Measurements from ENCODE around the gene PCARE. TPM values are rescaled to one million over a fixed set of nuclear protein-coding genes. Genes with fewer than 3 reads are reported as not detected.

Gene PCARE
- total and polyA plus RNA-seq, 2 of the 8 experiments (the other 6 are each of a cell fraction or from before 2014, with no cell fraction given), result not detected

DNA sequence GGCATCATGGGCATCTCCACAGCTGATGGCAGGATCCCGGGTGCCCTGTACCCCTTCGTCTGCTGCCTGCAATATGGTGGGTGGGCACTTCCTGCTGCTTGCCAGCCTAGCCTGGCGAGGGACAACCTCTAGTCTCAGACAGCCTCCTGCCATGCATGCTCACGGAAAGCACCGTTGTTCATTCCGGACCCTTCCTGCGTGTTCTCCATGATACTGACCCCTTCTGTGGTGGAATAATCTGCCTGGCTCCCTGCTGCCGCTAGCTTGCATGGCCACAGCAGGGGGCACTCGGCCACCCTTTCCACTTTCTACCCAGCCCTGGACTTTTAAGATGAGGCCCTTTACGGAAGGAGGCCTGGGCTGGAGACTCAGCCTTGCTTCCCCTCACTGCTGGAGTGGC is 12.0 kb downstream of the PCARE start:
- Histone ChIP-seq H4K8ac (ENCODE audit: extremely low read depth, insufficient read depth, low read length) (peak overlapping the region; percentile 1; the same call in 1 of the 2 replicates), H4K20me1 (replicated peaks in 1 of 2; ENCODE audit: control insufficient read depth in 1 of 2, insufficient read depth in 2 of 2, low read length in 2 of 2) (no peaks in the 10 kb centered on the region), H2AFZ (ENCODE audit: low read length) (no peak overlapping the region), H3K4me1 (replicated peaks in 1 of 4; ENCODE audit: control insufficient read depth in 3 of 4, insufficient read depth in 4 of 4, low read length in 3 of 4) (peaks cover 1 to 13% (median 5%) of the 10 kb centered on the region in 4 experiments), H2BK15ac (ENCODE audit: low read length) (no peak overlapping the region), H2BK12ac (ENCODE audit: low read depth, low read length) (no peak overlapping the region), H2BK5ac (ENCODE audit: low read depth, low read length) (no peak overlapping the region), H2BK20ac (ENCODE audit: low read length) (no peak overlapping the region), H3K56ac (replicated peaks; ENCODE audit: insufficient read length, low read depth, low read length) (no peak overlapping the region), H3K4me3 (ENCODE audit: extremely low read depth in 1 of 4, insufficient read depth in 2 of 4, low read depth in 3 of 4, low read length in 4 of 4) (no peak overlapping the region), H2BK120ac (replicated peaks; ENCODE audit: low read depth, low read length) (no peak overlapping the region), H3K18ac (ENCODE audit: extremely low read depth, low read length) (no peak overlapping the region), H3K36me3 (ENCODE audit: control insufficient read depth in 2 of 4, insufficient read depth in 4 of 4, low read length in 3 of 4) (no peaks in the 10 kb centered on the region), H3K23me2 (ENCODE audit: low read depth, low read length) (no peaks in the 10 kb centered on the region), H3K27ac (ENCODE audit: low read depth, low read length) (no peak overlapping the region), H3K4me2 (ENCODE audit: insufficient read depth in 1 of 2, low read depth in 2 of 2, low read length in 2 of 2) (no peak overlapping the region), H4K91ac (replicated peaks; ENCODE audit: insufficient read length, low read length) (no peak overlapping the region), H3K23ac (ENCODE audit: insufficient read length) (no peak overlapping the region), H3K9me3 (ENCODE audit: insufficient read depth in 2 of 2, low read depth in 1 of 2, low read length in 1 of 2) (no peaks in the 10 kb centered on the region), H3K27me3 (replicated peaks in 1 of 4; ENCODE audit: control insufficient read depth in 3 of 4, extremely low read depth in 1 of 4, insufficient read depth in 3 of 4, low read length in 3 of 4) (no peaks in the 10 kb centered on the region), H3K79me1 (ENCODE audit: low read depth, low read length) (no peaks in the 10 kb centered on the region), H3K14ac (ENCODE audit: insufficient read length) (no peak overlapping the region), H4K5ac (ENCODE audit: insufficient read length, low read depth, low read length) (no peak overlapping the region), H3K4ac (replicated peaks; ENCODE audit: insufficient read length, low read depth, low read length) (no peak overlapping the region), H2AK5ac (ENCODE audit: low read depth, low read length) (no peak overlapping the region), H3K79me2 (ENCODE audit: control insufficient read depth in 1 of 2, insufficient read depth in 2 of 2, low read length in 2 of 2) (no peaks in the 10 kb centered on the region), H3K9ac (replicated peaks in 1 of 4; ENCODE audit: extremely low read depth in 1 of 4, low read depth in 3 of 4, low read length in 3 of 4) (no peak overlapping the region)
- TF ChIP-seq SP2 (IDR thresholded peaks at IDR 0.05; ENCODE audit: low read length) (no peak), SUZ12 (IDR thresholded peaks at IDR 0.05; ENCODE audit: low read length) (no peak), KDM1A (IDR thresholded peaks at IDR 0.05; ENCODE audit: borderline replicate concordance, low read length) (no peak), BRCA1 (IDR thresholded peaks at IDR 0.05; ENCODE audit: low read depth, low read length) (no peak), ASH2L (IDR thresholded peaks at IDR 0.05; ENCODE audit: low read length) (no peak), CHD1 (IDR thresholded peaks at IDR 0.05; ENCODE audit: low read depth, low read length) (no peak), RAD21 (IDR thresholded peaks at IDR 0.05 in 1 of 2, conservative IDR thresholded peaks at IDR 0.05 in 1 of 2; ENCODE audit: low read depth in 2 of 2, low read length in 2 of 2) (no peak), TBP (IDR thresholded peaks at IDR 0.05; ENCODE audit: low read depth, low read length) (no peak), GTF2F1 (IDR thresholded peaks at IDR 0.05; ENCODE audit: borderline replicate concordance, low read depth, low read length) (no peak), HDAC6 (IDR thresholded peaks at IDR 0.05; ENCODE audit: low read depth, low read length) (no peak), POLR2A (IDR thresholded peaks at IDR 0.05; ENCODE audit: control extremely low read depth in 1 of 2, low read depth in 2 of 2, low read length in 2 of 2) (no peak), KDM4A (IDR thresholded peaks at IDR 0.05; ENCODE audit: low read depth, low read length, severe bottlenecking) (no peak), FOSL1 (IDR thresholded peaks at IDR 0.05; ENCODE audit: insufficient read depth, low read depth, low read length) (no peak), CTBP2 (IDR thresholded peaks at IDR 0.05; ENCODE audit: borderline replicate concordance, insufficient read depth, insufficient read length, low read length) (no peak), EGR1 (IDR thresholded peaks at IDR 0.05; ENCODE audit: borderline replicate concordance, low read depth, low read length) (no peak)
- DNase-seq (ENCODE audit: low read depth in 1 of 2, low spot score in 2 of 2) (no peak), FAIRE-seq (no peak)
- CTCF ChIA-PET (ENCODE audit: partially characterized antibody), result interaction anchor here (0.6 to 1.4 kb wide), 5 partner anchors 8 to 1173 kb away, joined by 3 to 5 read pairs (median 4); no protein-coding TSS in a partner anchor
- WGBS, 2 experiments (ENCODE audit: extremely low coverage in 1 of 2, insufficient coverage in 1 of 2, insufficient read length in 1 of 2, insufficient replicate concordance in 2 of 2, low coverage in 1 of 2, low lambda C conversion rate in 2 of 2, missing lambda C conversion rate in 1 of 2), result 86% methylated on average over 10 of the region's 10 CpGs; no CpG with 5 or more reads in 1 of the 2 experiments
- POLR2A ChIA-PET (ENCODE audit: partially characterized antibody), result no interaction called here

Measured in H1 (cell line).